SIG-M5 (cell line): Measurements from ENCODE around the gene TRIM50.
"Not testable (repeated sequence)": the region's sequence is repeated elsewhere in the genome, so short reads cannot be mapped to it uniquely, and the experiment has no call there.

Experiments
- DNase-seq: peaks from one replicate; lab custom pipeline; 2025; lab: John Stamatoyannopoulos, UW

The TRIM50 gene

DNA sequence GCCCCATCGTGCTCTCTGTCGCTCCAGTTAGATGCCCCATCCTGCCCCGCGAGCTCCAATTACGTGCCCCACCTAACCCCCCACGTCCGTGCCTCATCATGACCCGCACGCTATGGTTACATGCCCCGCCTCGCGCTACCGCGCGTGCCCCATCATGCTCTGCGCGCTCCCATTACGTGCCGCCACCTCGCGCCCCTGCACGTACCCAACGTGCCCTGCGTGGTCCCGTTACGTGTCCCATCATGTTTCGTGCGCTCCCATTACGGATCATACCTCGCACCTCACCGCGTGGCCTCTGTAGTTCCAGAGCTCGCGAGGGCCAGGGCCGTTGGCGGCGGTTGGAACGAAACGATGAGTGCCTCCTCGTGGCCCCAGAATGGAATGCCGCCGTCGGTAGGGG lies at the start of gene TRIM50, which contains the start of gene FKBP6:
TRIM50 (minus strand) TSS at position 161 of the 400 bp plus-strand sequence. CDS start 3,295 bp downstream, outside the sequence.
FKBP6 (plus strand) TSS at position 240 of the 400 bp plus-strand sequence. CDS start 268 bp downstream, outside the sequence.
- DNase-seq = not testable (repeated sequence)

DNA sequence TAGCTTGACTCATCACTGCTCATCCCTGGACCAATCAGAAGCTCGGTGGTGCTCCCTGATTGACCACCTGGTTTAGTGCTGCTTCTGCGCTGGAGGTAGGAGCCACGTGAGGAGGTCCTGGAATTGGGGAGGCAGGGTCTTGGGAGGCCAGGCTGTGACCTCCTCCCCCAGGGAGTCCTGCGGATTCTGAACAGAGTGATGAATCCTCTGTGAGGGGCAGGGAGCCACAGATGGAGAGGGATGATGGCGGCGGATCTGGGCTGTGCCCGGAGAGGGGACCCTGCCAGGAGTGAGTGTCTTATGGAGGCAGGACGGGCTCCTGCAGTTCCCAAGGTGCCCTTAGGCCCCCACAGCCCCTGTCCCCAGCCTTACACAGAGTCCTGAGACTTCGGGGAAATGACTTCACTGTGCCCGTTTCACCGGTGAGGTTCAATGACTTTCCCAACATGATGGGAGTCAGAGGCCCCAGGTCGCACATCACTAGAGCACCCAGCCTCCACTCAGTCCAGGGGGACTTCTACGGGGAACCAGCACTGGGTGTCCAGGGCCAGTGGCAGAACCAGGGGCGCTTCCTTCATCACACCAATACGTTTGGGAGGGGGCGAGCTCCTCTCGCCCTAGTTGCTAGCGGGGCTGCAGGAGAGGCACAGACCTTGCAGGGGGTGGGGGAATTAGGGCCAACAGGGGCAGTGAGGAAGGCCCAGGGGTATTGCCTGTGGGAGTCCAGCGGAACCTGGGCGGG lies 49.0 kb upstream of the TRIM50 start:
- no peak for DNase-seq

GRCh38 chr7:73376262-73376661 lies 48.4 kb upstream of the TRIM50 start:
- DNase-seq = not testable (repeated sequence)

DNA sequence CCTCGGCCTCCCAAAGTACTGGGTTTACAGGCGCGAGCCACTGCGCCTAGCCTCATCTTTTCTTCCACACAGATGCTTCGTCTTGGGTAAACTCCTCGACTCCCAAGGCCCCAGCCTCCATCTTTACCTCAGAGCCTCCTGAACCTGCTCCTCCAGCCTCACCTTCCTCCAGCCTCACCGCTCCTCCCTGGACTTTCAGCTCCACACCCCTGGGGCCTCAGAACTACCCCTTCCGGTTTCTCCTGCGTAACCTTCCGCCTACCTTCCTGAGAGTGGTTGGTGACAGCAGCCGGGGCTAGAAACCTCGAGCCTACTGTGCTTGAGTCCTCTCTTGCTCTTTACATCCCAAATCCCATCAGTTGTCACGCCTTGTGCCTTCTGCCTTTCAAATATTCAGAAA lies 45.9 kb upstream of the TRIM50 start:
- DNase-seq = no peak

DNA sequence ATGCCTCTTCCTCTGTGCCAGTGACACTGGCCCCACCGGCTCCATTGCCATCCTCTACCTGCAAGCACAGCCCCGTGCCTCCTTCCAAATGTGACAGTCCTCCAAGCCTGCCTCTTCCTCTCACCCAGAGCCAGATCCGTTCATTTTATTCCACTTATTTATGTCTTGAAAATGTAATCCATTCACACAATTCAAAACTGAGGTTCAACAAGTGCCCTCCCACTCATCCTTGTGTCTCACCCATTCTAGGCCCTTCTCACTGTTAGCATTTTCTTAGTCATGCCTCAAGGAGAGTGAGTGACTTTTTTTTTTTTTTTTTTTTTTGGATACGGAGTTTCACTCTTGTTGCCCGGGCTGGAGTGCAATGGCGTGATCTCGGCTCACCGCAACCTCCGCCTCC lies 41.7 kb upstream of the TRIM50 start:
- DNase-seq = no peak

DNA sequence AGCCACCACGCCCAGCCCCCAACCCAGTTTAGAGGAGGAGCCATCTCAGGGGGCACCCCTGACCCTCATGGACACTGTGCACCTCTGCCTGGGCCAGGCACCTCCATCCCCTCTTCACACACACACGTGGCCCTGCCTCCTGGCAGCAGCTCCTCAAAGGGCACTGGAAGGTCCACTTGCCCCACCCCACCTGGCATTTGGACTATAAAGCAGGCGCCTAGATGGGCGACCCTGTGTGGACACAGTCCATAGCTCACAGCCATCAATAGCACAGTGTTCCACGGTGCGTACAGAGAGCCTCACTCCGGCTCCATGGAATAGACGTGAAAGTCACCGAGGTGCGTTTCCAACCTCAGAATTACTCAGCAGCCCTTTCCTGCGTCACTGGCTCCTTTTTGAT lies 41.1 kb upstream of the TRIM50 start:
- DNase-seq = no peak

DNA sequence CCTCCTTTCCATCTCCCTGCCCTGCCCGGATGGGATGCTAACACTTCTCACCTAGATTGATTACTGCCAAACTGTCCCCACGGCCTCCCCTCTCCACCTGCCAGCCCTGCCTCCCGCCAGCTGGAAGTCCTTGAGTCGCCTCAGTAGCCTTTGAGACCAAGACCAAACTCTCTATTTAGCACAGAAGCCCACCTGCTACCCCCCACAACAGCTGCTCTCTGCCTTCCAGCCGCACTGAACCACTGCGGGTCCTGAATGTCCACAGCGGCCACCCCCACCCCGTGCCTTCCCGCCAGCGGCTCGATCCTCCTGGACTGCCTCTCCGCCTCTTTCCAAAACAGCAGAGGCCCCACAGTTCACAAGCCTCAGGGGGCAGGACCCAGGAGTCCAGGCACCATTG lies 39.1 kb upstream of the TRIM50 start:
- DNase-seq = no peak

GRCh38 chr7:73366127-73366526 lies 38.2 kb upstream of the TRIM50 start:
- DNase-seq = no peak

GRCh38 chr7:73364006-73364728 lies 36.3 kb upstream of the TRIM50 start:
- no peak for DNase-seq

DNA sequence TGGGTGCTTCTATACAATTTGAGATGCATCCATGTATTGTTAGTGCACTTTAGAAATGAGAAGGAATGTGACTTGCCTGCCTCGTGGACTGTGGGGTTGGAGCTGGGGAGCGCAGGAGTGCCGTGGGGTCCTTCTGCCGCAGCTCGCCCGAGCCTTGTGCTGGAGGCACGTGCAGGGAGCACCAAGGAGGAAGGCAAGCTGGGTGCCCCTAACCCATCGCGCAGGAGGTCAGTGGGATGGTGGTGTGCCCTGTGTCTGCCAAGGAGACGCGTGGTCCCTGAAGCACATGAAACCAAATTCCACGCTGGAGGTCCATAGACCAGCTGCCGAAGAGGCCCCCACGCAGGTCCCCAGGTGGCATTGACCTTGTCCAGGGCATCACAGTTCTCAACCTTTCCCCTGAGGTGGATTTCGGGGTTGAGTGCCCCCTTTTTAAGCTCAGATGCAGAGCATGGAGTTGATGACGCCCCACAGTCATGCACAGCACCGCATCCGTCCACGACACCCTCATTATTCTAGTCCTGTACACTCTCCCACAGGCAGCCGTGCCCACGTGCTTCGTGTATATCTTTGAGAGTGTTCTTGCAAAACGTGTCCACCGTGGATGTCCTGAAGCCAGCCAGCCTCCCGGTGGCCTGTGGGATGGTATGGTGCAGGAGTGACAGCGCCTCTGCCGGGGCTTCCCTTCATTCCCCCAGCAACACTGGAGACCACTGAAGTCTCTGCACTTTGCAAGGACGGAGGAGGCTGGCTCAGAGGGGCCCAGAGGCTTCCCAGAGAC lies 35.5 kb upstream of the TRIM50 start:
- DNase-seq = no peak

- not testable (repeated sequence) for DNase-seq
Measured at GRCh38 chr7:73360590-73360989, 32.7 kb upstream of the TRIM50 start.

DNA sequence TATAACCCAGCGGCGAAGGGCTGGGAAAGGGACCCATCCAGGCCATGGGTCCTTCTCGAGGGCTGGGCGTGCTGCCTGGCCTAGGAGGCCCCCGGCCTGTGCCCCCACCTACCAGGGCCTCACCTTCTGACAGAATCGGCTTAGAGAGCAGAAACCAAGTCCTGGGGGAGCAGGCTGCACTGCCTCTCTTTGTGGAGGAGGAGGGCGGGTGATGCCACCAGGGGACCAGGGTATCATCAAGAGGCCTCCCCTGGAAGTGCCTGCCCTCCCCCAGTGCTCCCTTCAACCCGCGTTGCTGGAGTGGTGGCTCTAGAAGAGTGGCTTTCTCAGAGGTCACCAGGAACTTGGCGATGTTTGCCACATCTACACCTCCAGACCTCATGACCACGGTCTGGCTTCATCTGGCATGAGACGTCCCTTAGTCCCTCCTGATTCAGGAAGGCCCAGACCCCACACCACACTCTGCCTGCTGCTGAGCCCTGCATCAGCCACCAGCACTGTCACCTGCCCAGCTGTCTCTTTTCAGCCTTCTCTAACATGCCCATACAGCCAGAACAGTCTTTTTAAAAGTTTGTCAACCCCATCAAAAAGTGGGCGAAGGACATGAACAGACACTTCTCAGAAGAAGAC lies 32.0 kb upstream of the TRIM50 start:
- no peak for DNase-seq

DNA sequence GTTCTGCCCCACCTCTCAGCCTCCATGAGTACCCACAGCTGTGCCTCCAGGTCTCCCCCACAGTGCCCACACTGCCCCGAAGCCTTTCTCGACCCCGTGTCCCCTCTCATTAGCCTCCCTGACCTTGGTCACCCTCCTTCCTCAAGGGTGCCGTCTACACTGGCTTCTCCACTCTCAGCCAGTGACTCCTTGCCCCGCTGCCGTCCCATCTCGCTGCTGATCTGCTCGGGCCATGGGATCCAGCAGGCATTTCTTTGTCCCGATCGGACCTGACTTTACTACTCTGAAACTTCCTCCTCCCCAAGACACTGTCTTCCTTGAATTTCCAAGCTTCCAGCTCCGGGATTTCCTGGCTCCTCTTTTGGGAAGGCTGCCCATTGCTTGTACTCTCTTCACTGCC lies 31.4 kb upstream of the TRIM50 start:
- no peak for DNase-seq

- DNase-seq = no peak
Measured at GRCh38 chr7:73358590-73359275, 30.9 kb upstream of the TRIM50 start.

- no peak for DNase-seq
Measured at GRCh38 chr7:73356159-73356558, 28.3 kb upstream of the TRIM50 start.

DNA sequence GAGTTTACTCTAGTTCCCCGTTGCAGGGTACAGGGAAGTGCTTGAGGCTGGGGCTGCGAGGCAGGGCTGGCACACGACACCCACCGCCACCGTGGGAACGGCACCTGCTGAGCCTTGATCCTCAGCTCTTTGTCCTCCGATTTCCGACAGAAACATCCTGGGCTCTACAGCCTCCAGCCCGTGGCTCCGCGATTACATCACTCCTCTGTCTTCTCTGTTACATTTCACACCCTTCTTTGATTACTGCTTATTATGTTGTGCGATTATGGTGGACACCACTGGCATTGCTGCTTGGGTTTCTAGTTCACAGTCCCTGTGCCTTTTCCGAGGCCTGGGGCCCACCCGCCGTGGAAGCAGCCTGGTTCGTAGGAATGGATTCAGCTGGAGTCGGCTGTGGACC lies 26.9 kb upstream of the TRIM50 start:
- no peak for DNase-seq

- DNase-seq = no peak
Measured at GRCh38 chr7:73354196-73354595, 26.3 kb upstream of the TRIM50 start.

DNA sequence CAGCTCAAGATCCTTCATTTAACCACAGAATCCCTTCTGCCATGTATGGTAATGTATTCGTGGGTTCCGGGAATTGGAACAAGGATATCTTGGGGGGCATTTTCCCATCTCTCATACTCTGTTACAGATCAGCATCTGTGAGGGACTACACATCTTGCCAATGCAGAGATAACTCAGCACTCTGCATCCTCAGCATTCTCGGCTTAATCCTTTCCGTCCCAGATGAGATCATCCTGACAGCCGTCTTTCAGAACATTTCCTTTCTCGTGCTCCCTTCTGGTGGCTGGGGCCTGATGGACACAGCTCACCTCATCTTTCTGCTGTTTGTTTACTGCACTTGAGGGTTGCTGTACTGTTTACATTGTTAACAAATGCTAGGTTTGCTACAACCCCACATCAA lies 25.4 kb upstream of the TRIM50 start:
- DNase-seq = no peak

GRCh38 chr7:73352784-73353183 lies 24.9 kb upstream of the TRIM50 start:
- DNase-seq = no peak

GRCh38 chr7:73351447-73352167 lies 23.7 kb upstream of the TRIM50 start:
- DNase-seq = no peak
